ENCODE data around the gene MCCC2. TPM values are rescaled to one million over a fixed set of nuclear protein-coding genes. Genes with fewer than 3 reads are reported as not detected.

MCCC2 gene
- total and polyA plus RNA-seq, 2 donors (not counting 1 experiment from before 2014, with no cell fraction given): 25.7 to 49.7 TPM

DNA sequence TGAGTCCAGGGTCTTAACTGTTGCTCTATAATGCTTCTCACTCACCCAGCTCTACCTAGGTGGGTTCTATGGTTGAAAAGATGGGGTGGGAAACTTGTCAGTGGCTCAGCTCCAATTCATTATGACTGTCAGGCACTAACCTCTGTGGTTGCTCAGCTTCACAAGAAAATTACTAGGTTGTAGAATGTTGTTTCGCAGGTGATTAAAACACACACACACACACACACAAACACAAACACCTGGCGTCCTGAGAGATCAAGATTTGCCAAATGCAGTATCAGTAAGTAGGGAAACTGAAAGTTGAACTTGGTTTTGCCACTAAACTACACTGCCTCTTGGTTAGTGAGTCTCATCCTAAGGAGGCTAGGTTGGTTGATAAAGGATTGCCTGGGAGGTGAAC, 2.8 kb downstream of the MCCC2 start:
- TF ChIP-seq, protein P1, sequence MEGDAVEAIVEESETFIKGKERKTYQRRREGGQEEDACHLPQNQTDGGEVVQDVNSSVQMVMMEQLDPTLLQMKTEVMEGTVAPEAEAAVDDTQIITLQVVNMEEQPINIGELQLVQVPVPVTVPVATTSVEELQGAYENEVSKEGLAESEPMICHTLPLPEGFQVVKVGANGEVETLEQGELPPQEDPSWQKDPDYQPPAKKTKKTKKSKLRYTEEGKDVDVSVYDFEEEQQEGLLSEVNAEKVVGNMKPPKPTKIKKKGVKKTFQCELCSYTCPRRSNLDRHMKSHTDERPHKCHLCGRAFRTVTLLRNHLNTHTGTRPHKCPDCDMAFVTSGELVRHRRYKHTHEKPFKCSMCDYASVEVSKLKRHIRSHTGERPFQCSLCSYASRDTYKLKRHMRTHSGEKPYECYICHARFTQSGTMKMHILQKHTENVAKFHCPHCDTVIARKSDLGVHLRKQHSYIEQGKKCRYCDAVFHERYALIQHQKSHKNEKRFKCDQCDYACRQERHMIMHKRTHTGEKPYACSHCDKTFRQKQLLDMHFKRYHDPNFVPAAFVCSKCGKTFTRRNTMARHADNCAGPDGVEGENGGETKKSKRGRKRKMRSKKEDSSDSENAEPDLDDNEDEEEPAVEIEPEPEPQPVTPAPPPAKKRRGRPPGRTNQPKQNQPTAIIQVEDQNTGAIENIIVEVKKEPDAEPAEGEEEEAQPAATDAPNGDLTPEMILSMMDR (IDR thresholded peaks at IDR 0.05): no peak
- TF ChIP-seq EZH2 (IDR thresholded peaks at IDR 0.05; ENCODE audit: borderline replicate concordance, insufficient read depth, low read depth, low read length, poor library complexity, severe bottlenecking): no peak
- peaks cover 66% of the 10 kb centered on the region for H3K79me2 ChIP-seq (ENCODE audit: control insufficient read depth, insufficient read depth, low read length)
- no CpG with 5 or more reads among the region's 2 CpGs for WGBS (ENCODE audit: insufficient coverage)
- peaks cover 27 to 32% of the 10 kb centered on the region in 2 donors for H3K4me1 ChIP-seq (ENCODE audit: control insufficient read depth in 2 of 2, insufficient read depth in 2 of 2, low read length in 2 of 2)
- no peaks in the 10 kb centered on the region for H3K9me3 Mint-ChIP-seq (ENCODE audit: insufficient read depth)
- H3K4me3 Mint-ChIP-seq: no peak overlapping the region
- intact Hi-C loops (cut with micrococcal nuclease): loop anchor here (5.0 kb wide), 1 partner anchor 717 kb away; no protein-coding TSS in a partner anchor
- H4K20me1 ChIP-seq (ENCODE audit: control insufficient read depth, insufficient read depth, low read length, poor library complexity, severe bottlenecking): peaks cover 6% of the 10 kb centered on the region
- DNase-seq: no peak
- no peak overlapping the region for H2AFZ ChIP-seq (ENCODE audit: insufficient read depth, low read depth, low read length, poor library complexity, severe bottlenecking)
- no peaks in the 10 kb centered on the region for H3K9me3 ChIP-seq (ENCODE audit: control extremely low read depth in 1 of 3, control insufficient read depth in 2 of 3, insufficient read depth in 1 of 3, low read length in 2 of 3)
- H3K27ac ChIP-seq (ENCODE audit: low read length in 2 of 2): no peak overlapping the region
- H3K27me3 Mint-ChIP-seq: no peaks in the 10 kb centered on the region
- no peak overlapping the region for H3K27ac Mint-ChIP-seq
- peak overlapping the region; percentile 23 for H3K4me2 ChIP-seq (replicated peaks; ENCODE audit: low read depth, low read length, poor library complexity, severe bottlenecking)
- H3K4me1 Mint-ChIP-seq: peaks cover 39% of the 10 kb centered on the region
- ChIA-PET CTCF (no interaction called here), POLR2A (no interaction called here)
- no peak for ATAC-seq (ENCODE audit: low read depth)
- no peaks in the 10 kb centered on the region for H3K27me3 ChIP-seq (replicated peaks in 1 of 4; ENCODE audit: control extremely low read depth in 1 of 4, control insufficient read depth in 3 of 4, insufficient read depth in 4 of 4, low read length in 3 of 4)
- no peak overlapping the region for H3K4me3 ChIP-seq (ENCODE audit: control extremely low read depth in 1 of 5, extremely low read depth in 1 of 5, insufficient read depth in 1 of 5, low read depth in 2 of 5, low read length in 4 of 5)
- H3K36me3 ChIP-seq (replicated peaks in 1 of 2; ENCODE audit: control extremely low read depth in 1 of 2, control insufficient read depth in 1 of 2, extremely low read depth in 1 of 2, insufficient read depth in 2 of 2, low read length in 1 of 2): peaks cover 0 to 6% of the 10 kb centered on the region in 2 experiments
- no peak overlapping the region for H3K9ac ChIP-seq (ENCODE audit: low read length)

DNA sequence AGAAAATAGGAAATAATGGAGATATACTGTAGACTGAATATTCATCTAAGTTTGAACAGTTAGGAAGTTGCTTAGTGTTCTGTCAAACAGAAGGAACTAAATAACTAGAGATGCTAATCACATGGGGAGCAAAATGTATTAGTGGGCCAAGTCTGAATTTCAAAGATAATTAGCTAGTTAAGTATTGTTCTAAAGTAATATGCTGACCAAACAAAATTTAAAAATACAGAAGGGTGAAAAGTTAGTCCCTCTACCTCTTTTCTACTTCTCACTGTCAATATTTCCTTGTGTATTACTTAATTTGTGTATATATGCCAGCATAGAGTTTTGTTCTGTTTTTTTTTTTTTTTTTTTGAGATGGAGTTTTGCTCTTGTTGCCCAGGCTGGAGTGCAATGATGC, 4.0 kb downstream of the MCCC2 start:
- intact Hi-C loops (cut with micrococcal nuclease): no loop called here
- Histone ChIP-seq H3K79me2 (ENCODE audit: control insufficient read depth, insufficient read depth, low read length) (peaks cover 75% of the 10 kb centered on the region), H2AFZ (ENCODE audit: insufficient read depth, low read depth, low read length, poor library complexity, severe bottlenecking) (no peak overlapping the region), H3K36me3 (replicated peaks in 1 of 2; ENCODE audit: control extremely low read depth in 1 of 2, control insufficient read depth in 1 of 2, extremely low read depth in 1 of 2, insufficient read depth in 2 of 2, low read length in 1 of 2) (peaks cover 0 to 10% of the 10 kb centered on the region in 2 experiments), H4K20me1 (ENCODE audit: control insufficient read depth, insufficient read depth, low read length, poor library complexity, severe bottlenecking) (peaks cover 6% of the 10 kb centered on the region), H3K9ac (ENCODE audit: low read length) (no peak overlapping the region), H3K4me3 (ENCODE audit: control extremely low read depth in 1 of 5, extremely low read depth in 1 of 5, insufficient read depth in 1 of 5, low read depth in 2 of 5, low read length in 4 of 5) (no peak overlapping the region), H3K9me3 (ENCODE audit: control extremely low read depth in 1 of 3, control insufficient read depth in 2 of 3, insufficient read depth in 1 of 3, low read length in 2 of 3) (no peaks in the 10 kb centered on the region), H3K4me1 (ENCODE audit: control insufficient read depth in 2 of 2, insufficient read depth in 2 of 2, low read length in 2 of 2) (peaks cover 27 to 32% of the 10 kb centered on the region in 2 donors), H3K27me3 (replicated peaks in 1 of 4; ENCODE audit: control extremely low read depth in 1 of 4, control insufficient read depth in 3 of 4, insufficient read depth in 4 of 4, low read length in 3 of 4) (no peaks in the 10 kb centered on the region), H3K4me2 (replicated peaks; ENCODE audit: low read depth, low read length, poor library complexity, severe bottlenecking) (no peak overlapping the region), H3K27ac (ENCODE audit: low read length in 2 of 2) (no peak overlapping the region)
- Mint-ChIP-seq H3K27me3 (no peaks in the 10 kb centered on the region), H3K4me1 (peaks cover 39% of the 10 kb centered on the region), H3K9me3 (ENCODE audit: insufficient read depth) (no peaks in the 10 kb centered on the region), H3K27ac (no peak overlapping the region), H3K4me3 (no peak overlapping the region)
- no peak for DNase-seq
- ChIA-PET POLR2A (no interaction called here), CTCF (no interaction called here)
- ATAC-seq (ENCODE audit: low read depth): no peak
- TF ChIP-seq EZH2 (IDR thresholded peaks at IDR 0.05; ENCODE audit: borderline replicate concordance, insufficient read depth, low read depth, low read length, poor library complexity, severe bottlenecking): no peak

All from B cell (primary cell).